Adrenal gland (tissue), 5 donors: ENCODE measurements around the gene SPG11.

ENCODE experiments used
- POLR2A ChIP-seq, 2 donors: fragments of 450-650 bp; IDR thresholded peaks; one replicate each; pipeline ENCODE4 v1.6.1; 2017; ENCODE audit warnings: antibody characterized with exemption in 2 of 2, mild to moderate bottlenecking in 2 of 2, moderate library complexity in 1 of 2
- TF ChIP-seq, protein P1 (sequence below), 6 experiments: fragments of 450-650 bp in 4 of 6; fragments of 200-600 bp in 2 of 6; sonication (generic) in 1 of 6; IDR thresholded peaks; 1 replicate in 5 of 6; 2 replicates in 1 of 6; pipeline versions ENCODE4 v1.5.1 to v1.8.0; 2016 to 2021; ENCODE audit warnings: antibody characterized with exemption in 6 of 6, mild to moderate bottlenecking in 2 of 6, moderate library complexity in 1 of 6
- donor health status: DM: no; HTN: no; CAD: no.

- TF ChIP-seq, protein P1, sequence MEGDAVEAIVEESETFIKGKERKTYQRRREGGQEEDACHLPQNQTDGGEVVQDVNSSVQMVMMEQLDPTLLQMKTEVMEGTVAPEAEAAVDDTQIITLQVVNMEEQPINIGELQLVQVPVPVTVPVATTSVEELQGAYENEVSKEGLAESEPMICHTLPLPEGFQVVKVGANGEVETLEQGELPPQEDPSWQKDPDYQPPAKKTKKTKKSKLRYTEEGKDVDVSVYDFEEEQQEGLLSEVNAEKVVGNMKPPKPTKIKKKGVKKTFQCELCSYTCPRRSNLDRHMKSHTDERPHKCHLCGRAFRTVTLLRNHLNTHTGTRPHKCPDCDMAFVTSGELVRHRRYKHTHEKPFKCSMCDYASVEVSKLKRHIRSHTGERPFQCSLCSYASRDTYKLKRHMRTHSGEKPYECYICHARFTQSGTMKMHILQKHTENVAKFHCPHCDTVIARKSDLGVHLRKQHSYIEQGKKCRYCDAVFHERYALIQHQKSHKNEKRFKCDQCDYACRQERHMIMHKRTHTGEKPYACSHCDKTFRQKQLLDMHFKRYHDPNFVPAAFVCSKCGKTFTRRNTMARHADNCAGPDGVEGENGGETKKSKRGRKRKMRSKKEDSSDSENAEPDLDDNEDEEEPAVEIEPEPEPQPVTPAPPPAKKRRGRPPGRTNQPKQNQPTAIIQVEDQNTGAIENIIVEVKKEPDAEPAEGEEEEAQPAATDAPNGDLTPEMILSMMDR (IDR thresholded peaks at IDR 0.05), result no peak
- TF ChIP-seq POLR2A (IDR thresholded peaks at IDR 0.05), result no peak
Measured at GRCh38 chr15:44542596-44542995, 120.9 kb downstream of the SPG11 start.
